ENCODE data around the gene TMEM185B.

DNA sequence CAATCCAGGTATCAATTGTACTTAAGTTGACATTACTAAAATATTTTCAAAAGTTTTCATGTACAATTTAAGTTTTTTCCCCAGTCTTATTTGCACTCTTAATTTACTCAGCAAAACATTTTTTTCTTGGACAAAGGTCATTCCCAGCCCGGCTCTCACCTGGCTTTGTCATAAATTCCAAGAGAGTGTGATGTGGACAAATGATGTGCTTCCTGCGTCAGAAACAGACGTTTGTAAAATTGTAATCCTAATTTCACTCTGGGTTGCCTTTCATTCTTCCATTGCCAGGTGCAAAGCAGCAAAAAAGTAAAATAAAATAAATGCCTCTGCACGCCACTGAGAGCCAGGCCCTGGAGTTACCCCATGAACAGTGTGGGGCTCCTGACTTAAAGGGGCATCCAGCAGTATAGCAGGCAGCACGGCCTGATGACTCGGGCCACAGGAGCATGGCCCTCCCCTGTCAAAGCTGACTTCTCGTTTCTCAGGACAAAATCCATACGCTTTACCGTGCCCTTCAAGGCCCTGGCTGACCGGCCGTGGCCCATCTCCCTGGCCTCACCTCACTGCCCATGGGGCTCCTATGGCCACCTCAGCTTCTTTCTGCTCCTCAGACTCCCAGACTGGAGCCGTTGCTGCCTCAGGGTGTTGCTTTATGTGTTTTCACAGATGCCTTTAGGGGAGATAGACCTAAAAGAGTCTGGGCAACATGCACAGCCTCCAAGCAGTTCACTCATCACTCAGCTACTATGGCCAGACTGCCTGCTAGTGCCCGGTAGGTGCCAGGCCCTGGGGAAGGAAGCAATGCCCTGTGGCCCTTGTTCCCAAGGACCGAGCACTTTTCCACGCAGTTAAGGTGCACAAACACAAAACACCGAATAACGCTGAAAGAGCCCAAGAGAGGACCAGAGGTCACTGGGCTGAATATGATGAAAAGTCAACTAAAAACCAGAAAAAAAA, 7.6 kb upstream of the TMEM185B start:
- TF ChIP-seq, protein P1, sequence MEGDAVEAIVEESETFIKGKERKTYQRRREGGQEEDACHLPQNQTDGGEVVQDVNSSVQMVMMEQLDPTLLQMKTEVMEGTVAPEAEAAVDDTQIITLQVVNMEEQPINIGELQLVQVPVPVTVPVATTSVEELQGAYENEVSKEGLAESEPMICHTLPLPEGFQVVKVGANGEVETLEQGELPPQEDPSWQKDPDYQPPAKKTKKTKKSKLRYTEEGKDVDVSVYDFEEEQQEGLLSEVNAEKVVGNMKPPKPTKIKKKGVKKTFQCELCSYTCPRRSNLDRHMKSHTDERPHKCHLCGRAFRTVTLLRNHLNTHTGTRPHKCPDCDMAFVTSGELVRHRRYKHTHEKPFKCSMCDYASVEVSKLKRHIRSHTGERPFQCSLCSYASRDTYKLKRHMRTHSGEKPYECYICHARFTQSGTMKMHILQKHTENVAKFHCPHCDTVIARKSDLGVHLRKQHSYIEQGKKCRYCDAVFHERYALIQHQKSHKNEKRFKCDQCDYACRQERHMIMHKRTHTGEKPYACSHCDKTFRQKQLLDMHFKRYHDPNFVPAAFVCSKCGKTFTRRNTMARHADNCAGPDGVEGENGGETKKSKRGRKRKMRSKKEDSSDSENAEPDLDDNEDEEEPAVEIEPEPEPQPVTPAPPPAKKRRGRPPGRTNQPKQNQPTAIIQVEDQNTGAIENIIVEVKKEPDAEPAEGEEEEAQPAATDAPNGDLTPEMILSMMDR (IDR thresholded peaks at IDR 0.05), result no peak
- TF ChIP-seq POLR2A (IDR thresholded peaks at IDR 0.05), result no peak
